HEK293 (cell line): Measurements from ENCODE around the gene TMEM106C.

Source experiments
- CTCF ChIA-PET: fragments of 350-600 bp; formaldehyde crosslinking; extraction: SDS; loops from one replicate; lab custom pipeline; 2021; ENCODE audit warnings: antibody characterized with exemption; lab: Yijun Ruan, JAX
- POLR2A ChIA-PET: fragments of 300-600 bp; formaldehyde crosslinking; extraction: SDS; loops from one replicate; lab custom pipeline; 2020; ENCODE audit warnings: antibody characterized with exemption, inconsistent platforms; lab: Yijun Ruan, JAX
- H3K27ac ChIP-seq: fragments of 200-500 bp; sonication (Bioruptor generic); 2 replicates; pipeline ENCODE4 v1.5.1; 2014; ENCODE audit warnings: low read depth, low read length, control low read depth, inconsistent platforms; ENCODE audit errors: extremely low read depth
- H3K36me3 ChIP-seq, 2 experiments: fragments of 200-500 bp in 1 of 2; sonication (Bioruptor generic) in 1 of 2; 1 replicate in 1 of 2; 2 replicates in 1 of 2; pipeline ENCODE4 v1.5.1; 2014 to 2017; ENCODE audit warnings: inconsistent platforms in 2 of 2, low read length in 2 of 2; ENCODE audit not compliant: control insufficient read depth in 2 of 2, insufficient read depth in 1 of 2
- H3K4me1 ChIP-seq: fragments of 200-500 bp; sonication (Bioruptor generic); 2 replicates; pipeline ENCODE4 v1.5.1; 2014; ENCODE audit warnings: mild to moderate bottlenecking, low read length, inconsistent platforms; ENCODE audit not compliant: control insufficient read depth, insufficient read depth
- H3K4me3 ChIP-seq: 2 replicates; pipeline ENCODE4 v1.5.1; 2011; ENCODE audit warnings: low read depth, mild to moderate bottlenecking, control low read depth, low read length, moderate library complexity
- H3K9me3 ChIP-seq: fragments of 200-500 bp; sonication (Bioruptor generic); 2 replicates; pipeline ENCODE4 v1.5.1; 2014; ENCODE audit warnings: low read depth, low read length, inconsistent platforms; ENCODE audit not compliant: control insufficient read depth, insufficient read depth
- MZF1 ChIP-seq: fragments of 450-650 bp; formaldehyde crosslinking; IDR thresholded peaks from 2 replicates; pipeline ENCODE4 v1.5.1; 2017; ENCODE audit warnings: missing biosample characterization, missing genetic modification characterization, borderline replicate concordance
- SP7 ChIP-seq: fragments of 450-650 bp; formaldehyde crosslinking; IDR thresholded peaks from 2 replicates; pipeline ENCODE4 v1.5.1; 2016; ENCODE audit warnings: missing biosample characterization, missing genetic modification characterization
- YY1 ChIP-seq: fragments of 450-650 bp; formaldehyde crosslinking; IDR thresholded peaks from 2 replicates; pipeline ENCODE4 v1.5.1; 2018; ENCODE audit warnings: missing biosample characterization, missing genetic modification characterization
- ZFP3 ChIP-seq: fragments of 450-650 bp; formaldehyde crosslinking; IDR thresholded peaks from 2 replicates; pipeline ENCODE4 v1.5.1; 2016; ENCODE audit warnings: low read depth, missing biosample characterization, missing genetic modification characterization
- ZIC2 ChIP-seq: fragments of 450-650 bp; formaldehyde crosslinking; IDR thresholded peaks from 2 replicates; pipeline ENCODE4 v1.5.1; 2016; ENCODE audit warnings: missing biosample characterization, missing genetic modification characterization
- ZNF148 ChIP-seq: fragments of 450-650 bp; formaldehyde crosslinking; IDR thresholded peaks from 2 replicates; pipeline ENCODE4 v1.5.0; 2017; ENCODE audit warnings: missing biosample characterization, missing genetic modification characterization, borderline replicate concordance
- ZNF157 ChIP-seq: fragments of 450-650 bp; formaldehyde crosslinking; IDR thresholded peaks from 2 replicates; pipeline ENCODE4 v1.5.1; 2016; ENCODE audit warnings: missing biosample characterization, missing genetic modification characterization
- ZNF18 ChIP-seq: fragments of 450-650 bp; formaldehyde crosslinking; IDR thresholded peaks from 2 replicates; pipeline ENCODE4 v1.5.1; 2016; ENCODE audit warnings: missing biosample characterization, missing genetic modification characterization
- ZNF211 ChIP-seq: fragments of 450-650 bp; formaldehyde crosslinking; IDR thresholded peaks from 2 replicates; pipeline ENCODE4 v1.5.1; 2016; ENCODE audit warnings: low read depth, missing biosample characterization, missing genetic modification characterization
- ZNF223 ChIP-seq: fragments of 450-650 bp; formaldehyde crosslinking; IDR thresholded peaks from 2 replicates; pipeline ENCODE4 v1.5.1; 2016; ENCODE audit warnings: missing biosample characterization, missing genetic modification characterization
- ZNF248 ChIP-seq: fragments of 450-650 bp; formaldehyde crosslinking; IDR thresholded peaks from 2 replicates; pipeline ENCODE4 v1.5.1; 2017; ENCODE audit warnings: missing biosample characterization, missing genetic modification characterization
- ZNF341 ChIP-seq: fragments of 450-650 bp; formaldehyde crosslinking; IDR thresholded peaks from 2 replicates; pipeline ENCODE4; 2016; ENCODE audit warnings: low read depth, missing biosample characterization, missing genetic modification characterization
- ZNF350 ChIP-seq: fragments of 450-650 bp; formaldehyde crosslinking; IDR thresholded peaks from 2 replicates; pipeline ENCODE4 v1.5.0; 2017; ENCODE audit warnings: missing biosample characterization, mild to moderate bottlenecking, missing genetic modification characterization
- ZNF501 ChIP-seq: fragments of 450-650 bp; formaldehyde crosslinking; IDR thresholded peaks from 2 replicates; pipeline ENCODE4 v1.5.1; 2016; ENCODE audit warnings: missing biosample characterization, missing genetic modification characterization
- ZNF510 ChIP-seq: fragments of 450-650 bp; formaldehyde crosslinking; IDR thresholded peaks from 2 replicates; pipeline ENCODE4 v1.5.1; 2018; ENCODE audit warnings: mild to moderate bottlenecking, missing genetic modification characterization, missing biosample characterization; ENCODE audit not compliant: insufficient replicate concordance
- ZNF514 ChIP-seq: fragments of 450-650 bp; formaldehyde crosslinking; IDR thresholded peaks from 2 replicates; pipeline ENCODE4 v1.5.1; 2016; ENCODE audit warnings: missing biosample characterization, missing genetic modification characterization
- ZNF530 ChIP-seq: fragments of 450-650 bp; formaldehyde crosslinking; IDR thresholded peaks from 2 replicates; pipeline ENCODE4 v1.5.1; 2016; ENCODE audit warnings: low read depth, missing biosample characterization, missing genetic modification characterization
- ZNF580 ChIP-seq: fragments of 450-650 bp; formaldehyde crosslinking; IDR thresholded peaks from 2 replicates; pipeline ENCODE4 v1.5.1; 2016; ENCODE audit warnings: missing biosample characterization, missing genetic modification characterization
- ZNF621 ChIP-seq: fragments of 450-650 bp; formaldehyde crosslinking; IDR thresholded peaks from 2 replicates; pipeline ENCODE4 v1.5.1; 2017; ENCODE audit warnings: missing biosample characterization, missing genetic modification characterization
- ZNF747 ChIP-seq: fragments of 450-650 bp; formaldehyde crosslinking; IDR thresholded peaks from 2 replicates; pipeline ENCODE4 v1.5.1; 2016; ENCODE audit warnings: missing biosample characterization, missing genetic modification characterization
- ZNF76 ChIP-seq: fragments of 450-650 bp; formaldehyde crosslinking; IDR thresholded peaks from 2 replicates; pipeline ENCODE4; 2016; ENCODE audit warnings: low read depth, missing biosample characterization, missing genetic modification characterization, borderline replicate concordance
- ZNF785 ChIP-seq: fragments of 450-650 bp; formaldehyde crosslinking; IDR thresholded peaks from 2 replicates; pipeline ENCODE4 v1.5.1; 2016; ENCODE audit warnings: missing biosample characterization, missing genetic modification characterization
- ZNF792 ChIP-seq: fragments of 450-650 bp; formaldehyde crosslinking; IDR thresholded peaks from 2 replicates; pipeline ENCODE4 v1.5.1; 2016; ENCODE audit warnings: missing biosample characterization, missing genetic modification characterization
- ZNF843 ChIP-seq: fragments of 450-650 bp; formaldehyde crosslinking; IDR thresholded peaks from 2 replicates; pipeline ENCODE4 v1.5.1; 2016; ENCODE audit warnings: missing biosample characterization, missing genetic modification characterization
- ZSCAN4 ChIP-seq: fragments of 450-650 bp; formaldehyde crosslinking; IDR thresholded peaks from 2 replicates; pipeline ENCODE4 v1.5.1; 2017; ENCODE audit warnings: missing biosample characterization, missing genetic modification characterization

The TMEM106C gene

GRCh38 chr12:47945341-47945728 is 18.1 kb upstream of the TMEM106C start:
- Histone ChIP-seq H3K36me3 (no peaks in the 10 kb centered on the region), H3K4me3 (no peak overlapping the region), H3K9me3 (no peaks in the 10 kb centered on the region), H3K4me1 (no peaks in the 10 kb centered on the region; the same call in 1 of the 2 replicates), H3K27ac (no peak overlapping the region)
- ChIA-PET POLR2A (no interaction called here), CTCF (interaction anchor here (2.5 kb wide), 1 partner anchor 18 kb away, joined by 11 read pairs; the partner anchor contains the start of gene TMEM106C)
- TF ChIP-seq ZNF785 (tag by site-specific recombination): no peak
- TF ChIP-seq ZNF211 (tag by site-specific recombination): no peak
- no peak for TF ChIP-seq ZNF747 (tag by site-specific recombination)
- TF ChIP-seq ZNF843 (tag by site-specific recombination): no peak

GRCh38 chr12:47946413-47947323 is 16.7 kb upstream of the TMEM106C start:
- TF ChIP-seq ZNF76: no peak
- no peak for TF ChIP-seq ZNF621
- TF ChIP-seq ZIC2 (tag by site-specific recombination): no peak
- TF ChIP-seq ZNF248: no peak
- TF ChIP-seq ZNF148 (tag by site-specific recombination): no peak
- no peak for TF ChIP-seq ZNF157 (tag by site-specific recombination)
- TF ChIP-seq ZFP3 (tag by site-specific recombination): no peak
- TF ChIP-seq ZNF530 (tag by site-specific recombination): no peak
- TF ChIP-seq ZNF501: no peak
- TF ChIP-seq ZNF792: no peak
- TF ChIP-seq ZNF580 (tag by site-specific recombination): no peak
- no peak for TF ChIP-seq MZF1 (tag by site-specific recombination)
- H3K36me3 ChIP-seq: no peaks in the 10 kb centered on the region
- POLR2A ChIA-PET: no interaction called here
- no peak overlapping the region for H3K4me3 ChIP-seq
- CTCF ChIA-PET: interaction anchor here (0.6 to 2.5 kb wide), 9 partner anchors 8 to 1543 kb away, joined by 3 to 11 read pairs (median 4); partner anchors contain the start of genes SENP1 and TMEM106C
- H3K4me1 ChIP-seq: no peaks in the 10 kb centered on the region; the same call in 1 of the 2 replicates
- H3K9me3 ChIP-seq: no peaks in the 10 kb centered on the region
- no peak overlapping the region for H3K27ac ChIP-seq

- no peak overlapping the region for H3K4me3 ChIP-seq
- no peaks in the 10 kb centered on the region for H3K9me3 ChIP-seq
- ChIA-PET POLR2A (no interaction called here), CTCF (interaction anchor here (0.6 to 2.5 kb wide), 9 partner anchors 9 to 1543 kb away, joined by 3 to 11 read pairs (median 4); partner anchors contain the start of genes SENP1 and TMEM106C)
- H3K4me1 ChIP-seq: no peaks in the 10 kb centered on the region; the same call in 1 of the 2 replicates
- H3K36me3 ChIP-seq: no peaks in the 10 kb centered on the region
- no peak overlapping the region for H3K27ac ChIP-seq
- TF ChIP-seq ZNF223 (no peak), MZF1 (tag by site-specific recombination) (no peak), ZNF18 (no peak), YY1 (tag by site-specific recombination) (no peak), SP7 (no peak), ZNF350 (tag by site-specific recombination) (no peak), ZSCAN4 (tag by site-specific recombination) (no peak), ZNF514 (no peak), ZNF510 (no peak), ZNF785 (tag by site-specific recombination) (no peak), ZNF341 (tag by site-specific recombination) (no peak)
Measured at GRCh38 chr12:47947341-47947740, 16.1 kb upstream of the TMEM106C start.
